Activated B cell treated with CpG ODN at 0.5 μM for 24 hours (primary cell): Measurements from ENCODE around the gene USH2A. TPM values are rescaled to one million over a fixed set of nuclear protein-coding genes. Genes with fewer than 3 reads are reported as not detected.
"Not testable (repeated sequence)": the region's sequence is repeated elsewhere in the genome, so short reads cannot be mapped to it uniquely, and the experiment has no call there.

Source experiments
- ATAC-seq: fragments of 200-7000 bp; cut with Tn5 transposase; one replicate; pipeline ENCODE4 v1.10.0; 2021; ENCODE audit warnings: low read depth, mild to moderate bottlenecking, moderate library complexity
- CTCF ChIA-PET: fragments of 350-600 bp; sonication (Branson Sonifier 250); formaldehyde crosslinking; loops from one replicate; lab custom pipeline; 2021; ENCODE audit warnings: antibody characterized with exemption; lab: Charles Lee
- POLR2A ChIA-PET: fragments of 350-600 bp; sonication (Branson Sonifier 250); formaldehyde crosslinking; loops from one replicate; lab custom pipeline; 2021; ENCODE audit warnings: antibody characterized with exemption; lab: Charles Lee
- DNase-seq: peaks from one replicate; pipeline ENCODE4 v3.0.0; 2022
- H3K27ac Mint-ChIP-seq: one replicate; pipeline ENCODE4 v1.8.0; 2020; ENCODE audit warnings: mixed read lengths
- H3K27me3 Mint-ChIP-seq: one replicate; pipeline ENCODE4 v1.8.0; 2021; ENCODE audit warnings: mixed read lengths
- H3K36me3 Mint-ChIP-seq: one replicate; pipeline ENCODE4 v1.8.0; 2021; ENCODE audit warnings: low read depth, mixed read lengths
- H3K4me1 Mint-ChIP-seq: one replicate; pipeline ENCODE4 v1.8.0; 2021; ENCODE audit warnings: mixed read lengths
- H3K4me3 Mint-ChIP-seq: one replicate; pipeline ENCODE4 v1.8.0; 2020; ENCODE audit warnings: mild to moderate bottlenecking, mixed read lengths
- H3K9me3 Mint-ChIP-seq: one replicate; pipeline ENCODE4 v1.8.0; 2020; ENCODE audit warnings: mixed read lengths
- CTCF ChIP-seq: fragments of 200-600 bp; IDR thresholded peaks from one replicate; pipeline ENCODE4 v1.8.0; 2022; ENCODE audit warnings: antibody characterized with exemption, mild to moderate bottlenecking
- intact Hi-C: fragments of 100-400 bp; cut with micrococcal nuclease; formaldehyde crosslinking; loops from one replicate; pipeline ENCODE4 v1.15.1; 2024
- total RNA-seq: library from RNA; stranded (reverse); gene quantifications from 2 replicates; pipeline ENCODE4 v1.2.3, GENCODE V29; 2022

USH2A gene
- total RNA-seq, 1 donor from 2014 or later: not detected

- CTCF ChIA-PET: no interaction called here
- H3K36me3 Mint-ChIP-seq: no peaks in the 10 kb centered on the region
- TF ChIP-seq CTCF: no peak
- ATAC-seq (no peak), DNase-seq (no peak)
- no peaks in the 10 kb centered on the region for H3K4me1 Mint-ChIP-seq
- H3K9me3 Mint-ChIP-seq: peaks cover 8% of the 10 kb centered on the region
- H3K27ac Mint-ChIP-seq: no peak overlapping the region
- H3K27me3 Mint-ChIP-seq: no peaks in the 10 kb centered on the region
- intact Hi-C loops: no loop called here
- H3K4me3 Mint-ChIP-seq: no peak overlapping the region
- POLR2A ChIA-PET: no interaction called here
These were observed 270.1 kb downstream of the USH2A start for GRCh38 chr1:216153130-216153529.

- H3K27me3 Mint-ChIP-seq, ATAC-seq, POLR2A ChIA-PET, H3K4me1 Mint-ChIP-seq, H3K4me3 Mint-ChIP-seq, DNase-seq, intact Hi-C loops, CTCF ChIA-PET, H3K36me3 Mint-ChIP-seq, H3K9me3 Mint-ChIP-seq, H3K27ac Mint-ChIP-seq: not testable (repeated sequence)
These were observed 277.7 kb downstream of the USH2A start for GRCh38 chr1:216145451-216146018.

GRCh38 chr1:216144661-216145450 lies 278.4 kb downstream of the USH2A start:
- Mint-ChIP-seq H3K4me1 (no peaks in the 10 kb centered on the region), H3K27ac (no peak overlapping the region), H3K27me3 (no peaks in the 10 kb centered on the region), H3K9me3 (peaks cover 2% of the 10 kb centered on the region), H3K36me3 (no peaks in the 10 kb centered on the region), H3K4me3 (no peak overlapping the region)
- DNase-seq (no peak), ATAC-seq (no peak)
- POLR2A ChIA-PET: no interaction called here
- CTCF ChIA-PET: no interaction called here
- intact Hi-C loops: no loop called here
- TF ChIP-seq CTCF: no peak

GRCh38 chr1:216142921-216143320 lies 280.3 kb downstream of the USH2A start:
- no peak overlapping the region for H3K27ac Mint-ChIP-seq
- CTCF ChIA-PET: no interaction called here
- H3K4me1 Mint-ChIP-seq: no peaks in the 10 kb centered on the region
- no peak for TF ChIP-seq CTCF
- ATAC-seq: no peak
- no peak for DNase-seq
- H3K36me3 Mint-ChIP-seq: no peaks in the 10 kb centered on the region
- H3K27me3 Mint-ChIP-seq: no peaks in the 10 kb centered on the region
- no peaks in the 10 kb centered on the region for H3K9me3 Mint-ChIP-seq
- no peak overlapping the region for H3K4me3 Mint-ChIP-seq
- intact Hi-C loops: no loop called here
- POLR2A ChIA-PET: no interaction called here

- no peak for DNase-seq
- intact Hi-C loops: no loop called here
- no peak overlapping the region for H3K27ac Mint-ChIP-seq
- no peaks in the 10 kb centered on the region for H3K36me3 Mint-ChIP-seq
- TF ChIP-seq CTCF: no peak
- ATAC-seq: no peak
- CTCF ChIA-PET: no interaction called here
- no peak overlapping the region for H3K4me3 Mint-ChIP-seq
- H3K27me3 Mint-ChIP-seq: no peaks in the 10 kb centered on the region
- no peaks in the 10 kb centered on the region for H3K9me3 Mint-ChIP-seq
- no peaks in the 10 kb centered on the region for H3K4me1 Mint-ChIP-seq
- POLR2A ChIA-PET: no interaction called here
These were observed 282.3 kb downstream of the USH2A start for GRCh38 chr1:216140730-216141524.
